ENCODE results near the gene ADARB2.

Gene ADARB2

DNA sequence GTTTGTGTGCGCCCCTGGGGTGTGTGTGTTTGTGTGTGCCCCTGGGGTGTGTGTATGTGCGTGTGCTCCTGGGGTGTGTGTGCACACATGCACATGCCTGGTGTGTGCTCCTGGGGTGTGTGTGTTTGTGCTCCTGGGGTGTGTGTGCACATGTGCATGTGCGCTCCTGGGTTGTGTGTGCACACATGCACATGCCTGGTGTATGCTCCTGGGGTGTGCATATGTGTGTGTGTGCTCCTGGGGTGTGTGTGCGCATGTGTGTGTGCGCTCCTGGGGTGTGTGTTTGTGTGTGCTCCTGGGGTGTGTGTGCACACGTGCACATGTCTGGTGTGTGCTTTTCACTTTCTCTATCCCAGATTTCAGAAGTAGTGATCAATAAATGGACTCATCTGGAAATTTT, 360.1 kb downstream of the ADARB2 start:
- H3K27me3 ChIP-seq (ENCODE audit: insufficient read depth, poor library complexity, severe bottlenecking), result no peaks in the 10 kb centered on the region
- H3K27ac ChIP-seq (replicated peaks), result no peak overlapping the region
- DNase-seq (ENCODE audit: low read depth in 1 of 2, low spot score in 1 of 2), result no peak
- TF ChIP-seq, protein P1, sequence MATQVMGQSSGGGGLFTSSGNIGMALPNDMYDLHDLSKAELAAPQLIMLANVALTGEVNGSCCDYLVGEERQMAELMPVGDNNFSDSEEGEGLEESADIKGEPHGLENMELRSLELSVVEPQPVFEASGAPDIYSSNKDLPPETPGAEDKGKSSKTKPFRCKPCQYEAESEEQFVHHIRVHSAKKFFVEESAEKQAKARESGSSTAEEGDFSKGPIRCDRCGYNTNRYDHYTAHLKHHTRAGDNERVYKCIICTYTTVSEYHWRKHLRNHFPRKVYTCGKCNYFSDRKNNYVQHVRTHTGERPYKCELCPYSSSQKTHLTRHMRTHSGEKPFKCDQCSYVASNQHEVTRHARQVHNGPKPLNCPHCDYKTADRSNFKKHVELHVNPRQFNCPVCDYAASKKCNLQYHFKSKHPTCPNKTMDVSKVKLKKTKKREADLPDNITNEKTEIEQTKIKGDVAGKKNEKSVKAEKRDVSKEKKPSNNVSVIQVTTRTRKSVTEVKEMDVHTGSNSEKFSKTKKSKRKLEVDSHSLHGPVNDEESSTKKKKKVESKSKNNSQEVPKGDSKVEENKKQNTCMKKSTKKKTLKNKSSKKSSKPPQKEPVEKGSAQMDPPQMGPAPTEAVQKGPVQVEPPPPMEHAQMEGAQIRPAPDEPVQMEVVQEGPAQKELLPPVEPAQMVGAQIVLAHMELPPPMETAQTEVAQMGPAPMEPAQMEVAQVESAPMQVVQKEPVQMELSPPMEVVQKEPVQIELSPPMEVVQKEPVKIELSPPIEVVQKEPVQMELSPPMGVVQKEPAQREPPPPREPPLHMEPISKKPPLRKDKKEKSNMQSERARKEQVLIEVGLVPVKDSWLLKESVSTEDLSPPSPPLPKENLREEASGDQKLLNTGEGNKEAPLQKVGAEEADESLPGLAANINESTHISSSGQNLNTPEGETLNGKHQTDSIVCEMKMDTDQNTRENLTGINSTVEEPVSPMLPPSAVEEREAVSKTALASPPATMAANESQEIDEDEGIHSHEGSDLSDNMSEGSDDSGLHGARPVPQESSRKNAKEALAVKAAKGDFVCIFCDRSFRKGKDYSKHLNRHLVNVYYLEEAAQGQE (IDR thresholded peaks at IDR 0.05; ENCODE audit: insufficient replicate concordance, low read depth), result no peak
- TF ChIP-seq SPI1 (IDR thresholded peaks at IDR 0.05; ENCODE audit: borderline replicate concordance, low read depth), result no peak
- TF ChIP-seq GABPA (IDR thresholded peaks at IDR 0.05; ENCODE audit: low read depth), result no peak
- TF ChIP-seq, protein P2, sequence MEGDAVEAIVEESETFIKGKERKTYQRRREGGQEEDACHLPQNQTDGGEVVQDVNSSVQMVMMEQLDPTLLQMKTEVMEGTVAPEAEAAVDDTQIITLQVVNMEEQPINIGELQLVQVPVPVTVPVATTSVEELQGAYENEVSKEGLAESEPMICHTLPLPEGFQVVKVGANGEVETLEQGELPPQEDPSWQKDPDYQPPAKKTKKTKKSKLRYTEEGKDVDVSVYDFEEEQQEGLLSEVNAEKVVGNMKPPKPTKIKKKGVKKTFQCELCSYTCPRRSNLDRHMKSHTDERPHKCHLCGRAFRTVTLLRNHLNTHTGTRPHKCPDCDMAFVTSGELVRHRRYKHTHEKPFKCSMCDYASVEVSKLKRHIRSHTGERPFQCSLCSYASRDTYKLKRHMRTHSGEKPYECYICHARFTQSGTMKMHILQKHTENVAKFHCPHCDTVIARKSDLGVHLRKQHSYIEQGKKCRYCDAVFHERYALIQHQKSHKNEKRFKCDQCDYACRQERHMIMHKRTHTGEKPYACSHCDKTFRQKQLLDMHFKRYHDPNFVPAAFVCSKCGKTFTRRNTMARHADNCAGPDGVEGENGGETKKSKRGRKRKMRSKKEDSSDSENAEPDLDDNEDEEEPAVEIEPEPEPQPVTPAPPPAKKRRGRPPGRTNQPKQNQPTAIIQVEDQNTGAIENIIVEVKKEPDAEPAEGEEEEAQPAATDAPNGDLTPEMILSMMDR (IDR thresholded peaks at IDR 0.05; ENCODE audit: insufficient read depth, low read length), result no peak
- TF ChIP-seq POLR2AphosphoS5 (IDR thresholded peaks at IDR 0.05; ENCODE audit: low read depth), result no peak
- H3K4me3 ChIP-seq (replicated peaks; ENCODE audit: insufficient read depth, low read length), result no peak overlapping the region

DNA sequence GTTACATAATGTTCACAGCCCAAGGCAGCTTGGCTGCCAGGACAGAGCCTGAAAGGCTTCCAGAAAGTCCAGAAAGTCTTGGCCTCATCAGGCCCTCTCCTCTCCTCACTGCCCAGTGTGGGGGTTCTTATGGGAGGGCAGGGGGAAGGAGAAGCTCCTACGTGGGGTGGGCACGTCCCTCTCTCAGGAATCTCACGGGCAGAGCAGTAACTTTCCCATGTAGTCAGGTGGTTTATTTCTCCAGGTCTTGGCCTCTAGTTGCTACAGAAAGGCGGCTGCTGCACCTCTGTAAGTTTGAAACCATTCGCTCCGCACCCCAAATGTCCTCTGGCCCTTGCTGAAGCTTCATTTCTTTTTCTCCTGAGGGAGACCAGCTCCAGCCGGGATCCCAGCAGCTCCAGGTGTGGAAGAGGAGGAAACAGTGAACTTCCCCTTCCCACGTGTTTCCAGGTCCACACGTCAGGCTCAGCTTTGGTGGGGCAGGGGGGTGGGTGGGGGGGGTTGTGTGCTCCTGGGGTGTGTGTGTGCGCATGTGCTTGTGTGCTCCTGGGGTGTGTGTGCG, 360.9 kb downstream of the ADARB2 start:
- no peaks in the 10 kb centered on the region for H3K27me3 ChIP-seq (ENCODE audit: insufficient read depth, poor library complexity, severe bottlenecking)
- TF ChIP-seq SPI1 (IDR thresholded peaks at IDR 0.05; ENCODE audit: borderline replicate concordance, low read depth), result no peak
- TF ChIP-seq, protein P1 (IDR thresholded peaks at IDR 0.05; ENCODE audit: insufficient replicate concordance, low read depth), result no peak
- TF ChIP-seq, protein P2 (IDR thresholded peaks at IDR 0.05; ENCODE audit: insufficient read depth, low read length), result no peak
- no peak for TF ChIP-seq GABPA (IDR thresholded peaks at IDR 0.05; ENCODE audit: low read depth)
- TF ChIP-seq POLR2AphosphoS5 (IDR thresholded peaks at IDR 0.05; ENCODE audit: low read depth), result no peak
- DNase-seq (ENCODE audit: low read depth in 1 of 2, low spot score in 1 of 2), result no peak
- H3K4me3 ChIP-seq (replicated peaks; ENCODE audit: insufficient read depth, low read length), result no peak overlapping the region
- H3K27ac ChIP-seq (replicated peaks), result no peak overlapping the region

DNA sequence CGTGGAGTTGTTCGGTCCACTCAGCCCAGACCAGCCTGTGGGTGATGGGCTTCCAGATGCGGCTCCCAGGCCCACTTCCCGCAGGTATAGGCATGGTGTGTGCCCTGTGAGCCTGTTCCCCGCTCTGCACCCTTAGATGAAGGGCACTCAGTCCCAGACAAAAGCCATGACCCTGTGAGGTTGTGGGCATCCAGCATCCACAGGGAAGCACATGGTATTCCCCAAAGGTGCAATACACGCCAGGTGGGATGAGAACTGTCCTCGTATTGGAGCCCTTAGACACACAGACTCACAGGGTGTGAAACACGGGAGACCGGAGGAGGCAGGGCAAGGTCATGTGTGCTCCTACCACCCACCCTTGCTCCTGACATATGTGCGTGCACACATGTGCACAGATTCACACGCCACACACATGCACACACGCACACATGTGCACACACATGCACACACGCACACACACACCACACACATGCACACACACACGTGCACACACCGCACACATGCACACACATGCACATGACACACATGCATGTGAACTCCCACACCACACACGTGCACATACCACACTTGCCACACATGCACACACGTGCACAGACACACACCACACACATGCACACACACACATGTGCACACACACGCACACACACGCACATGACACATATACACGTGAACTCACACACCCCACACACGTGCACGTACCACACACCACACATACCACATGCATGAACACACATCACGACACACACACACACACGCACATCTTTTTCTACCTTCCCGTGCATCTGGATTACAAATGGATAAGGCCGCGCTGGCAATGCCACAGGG, 361.8 kb downstream of the ADARB2 start:
- H3K27ac ChIP-seq (replicated peaks), result no peak overlapping the region
- H3K27me3 ChIP-seq (ENCODE audit: insufficient read depth, poor library complexity, severe bottlenecking), result no peaks in the 10 kb centered on the region
- no peak for DNase-seq (ENCODE audit: low read depth in 1 of 2, low spot score in 1 of 2)
- H3K4me3 ChIP-seq (replicated peaks; ENCODE audit: insufficient read depth, low read length), result no peak overlapping the region
- TF ChIP-seq GABPA (IDR thresholded peaks at IDR 0.05; ENCODE audit: low read depth) (no peak), POLR2AphosphoS5 (IDR thresholded peaks at IDR 0.05; ENCODE audit: low read depth) (no peak), SPI1 (IDR thresholded peaks at IDR 0.05; ENCODE audit: borderline replicate concordance, low read depth) (no peak)
- TF ChIP-seq, protein P2 (IDR thresholded peaks at IDR 0.05; ENCODE audit: insufficient read depth, low read length), result no peak
- TF ChIP-seq, protein P1 (IDR thresholded peaks at IDR 0.05; ENCODE audit: insufficient replicate concordance, low read depth), result no peak

Data from HL-60 (cell line).